ENCODE data around the gene NPEPL1. TPM values are rescaled to one million over a fixed set of nuclear protein-coding genes. Genes with fewer than 3 reads are reported as not detected.

Gene NPEPL1
- polyA plus RNA-seq, 2 of the 4 experiments (the other 2 are of a cell fraction), result 8.6 to 34.6 TPM

GRCh38 chr20:58650776-58651558 lies 41.6 kb upstream of the NPEPL1 start, which contains the start of gene STX16:
TSS of gene STX16 (plus strand) at chr20:58651283. CDS start at chr20:58652007, 724 bp downstream.
- WGBS (ENCODE audit: missing lambda C conversion rate), result 3% methylated on average over 19 of the region's 49 CpGs
- Histone ChIP-seq H3K27ac (peak within 1 kb of the TSS; percentile 90 to 95), H3K4me2 (peak within 1 kb of the TSS; percentile 96), H3K9me3 (no peaks in the 10 kb centered on the region), H3K4me3 (peak within 1 kb of the TSS; percentile 91), H3K4me1 (peaks cover 26% of the 10 kb centered on the region; the same call in 2 of the 3 replicates)
- FAIRE-seq, result no peak
- ATAC-seq, result peak; percentile 96 to 98
- peak; percentile 96 to 99 for DNase-seq (ENCODE audit: low read depth in 1 of 2, low spot score in 1 of 2)
- POLR2A ChIA-PET, result interaction anchor here (0.5 to 2.4 kb wide), 13 partner anchors 8 to 805 kb away, joined by 3 to 23 read pairs (median 4); partner anchors contain the start of gene VAPB
- CTCF ChIA-PET, result interaction anchor here (0.6 to 3.5 kb wide), 72 partner anchors 9 to 1055 kb away, joined by 3 to 36 read pairs (median 4); partner anchors contain the start of gene VAPB
- TF ChIP-seq FOXS1 (CRISPR knock-in tag; IDR thresholded peaks at IDR 0.05) (no peak), ZSCAN20 (CRISPR knock-in tag; IDR thresholded peaks at IDR 0.05) (no peak), ESRRA (IDR thresholded peaks at IDR 0.05; ENCODE audit: borderline replicate concordance, low read length) (peak; percentile 61; the same call in 1 of the 2 replicates), KDM5A (IDR thresholded peaks at IDR 0.05) (peak; percentile 88), REST (IDR thresholded peaks at IDR 0.05) (peak; percentile 46), FOSL2 (IDR thresholded peaks at IDR 0.05) (no peak), FOSL2 (CRISPR knock-in tag; IDR thresholded peaks at IDR 0.05) (peak; percentile 65), TFCP2L1 (CRISPR knock-in tag; IDR thresholded peaks at IDR 0.05) (no peak), POLR2AphosphoS2 (conservative IDR thresholded peaks at IDR 0.05; ENCODE audit: low read length) (no peak), CTCF (IDR thresholded peaks at IDR 0.05) (peak; percentile 58), MAFK (IDR thresholded peaks at IDR 0.05; ENCODE audit: partially characterized antibody) (peak; percentile 44), MYC (IDR thresholded peaks at IDR 0.05; ENCODE audit: borderline replicate concordance, low read length) (0 out of 2 replicates have a peak, but pooled peaks have one; percentile 36), HDAC2 (IDR thresholded peaks at IDR 0.05) (peak; percentile 21; the same call in 1 of the 2 replicates), SMC3 (IDR thresholded peaks at IDR 0.05) (peak; percentile 56; the same call in 2 of the 3 replicates), EP300 (IDR thresholded peaks at IDR 0.05) (no peak), HOXB5 (CRISPR knock-in tag; IDR thresholded peaks at IDR 0.05) (peak; percentile 64; the same call in 1 of the 2 replicates), USF2 (IDR thresholded peaks at IDR 0.05) (no peak), SREBF2 (IDR thresholded peaks at IDR 0.05) (no peak), POLR2A (IDR thresholded peaks at IDR 0.05; ENCODE audit: low read length) (peak; percentile 44), E2F6 (IDR thresholded peaks at IDR 0.05; ENCODE audit: borderline replicate concordance, low read depth) (peak; percentile 14; the same call in 1 of the 2 replicates), NFE2L2 (conservative IDR thresholded peaks at IDR 0.05; ENCODE audit: low read length) (no peak), RNF2 (IDR thresholded peaks at IDR 0.05; ENCODE audit: borderline replicate concordance, low read depth) (no peak), RFX5 (IDR thresholded peaks at IDR 0.05) (no peak), TP53 (CRISPR knock-in tag; IDR thresholded peaks at IDR 0.05) (peak; percentile 68; the same call in 1 of the 2 replicates), HOXB13 (CRISPR knock-in tag; IDR thresholded peaks at IDR 0.05; ENCODE audit: low read depth) (no peak), EHMT2 (IDR thresholded peaks at IDR 0.05; ENCODE audit: low read depth) (no peak), HEYL (CRISPR knock-in tag; IDR thresholded peaks at IDR 0.05) (0 out of 2 replicates have a peak, but pooled peaks have one; percentile 62), NR3C1 (IDR thresholded peaks at IDR 0.05) (no peak), CHD4 (IDR thresholded peaks at IDR 0.05; ENCODE audit: borderline replicate concordance) (peak; percentile 64; the same call in 1 of the 2 replicates), JUN (IDR thresholded peaks at IDR 0.05) (peak; percentile 53 to 96; a peak in 4 of 5 replicates), MAZ (IDR thresholded peaks at IDR 0.05; ENCODE audit: borderline replicate concordance, low read depth, low read length) (peak; percentile 96), NPAS2 (CRISPR knock-in tag; IDR thresholded peaks at IDR 0.05; ENCODE audit: borderline replicate concordance) (no peak), CEBPB (IDR thresholded peaks at IDR 0.05) (peak in 1 of 2 experiments; percentile 55; a peak in 2 of 4 replicates), PHF8 (IDR thresholded peaks at IDR 0.05; ENCODE audit: borderline replicate concordance, low read depth) (peak; percentile 56), BHLHE40 (IDR thresholded peaks at IDR 0.05; ENCODE audit: low read depth, low read length) (no peak)

Data from A549 (cell line).